ENCODE data around the gene PNMA8A. TPM values are rescaled to one million over a fixed set of nuclear protein-coding genes. Genes with fewer than 3 reads are reported as not detected.

Gene PNMA8A
- total and polyA plus RNA-seq, 10 of the 15 experiments (the other 5 are each of a cell fraction or from before 2014, with no cell fraction given): 0.02 to 0.28 (median 0.16) TPM

DNA sequence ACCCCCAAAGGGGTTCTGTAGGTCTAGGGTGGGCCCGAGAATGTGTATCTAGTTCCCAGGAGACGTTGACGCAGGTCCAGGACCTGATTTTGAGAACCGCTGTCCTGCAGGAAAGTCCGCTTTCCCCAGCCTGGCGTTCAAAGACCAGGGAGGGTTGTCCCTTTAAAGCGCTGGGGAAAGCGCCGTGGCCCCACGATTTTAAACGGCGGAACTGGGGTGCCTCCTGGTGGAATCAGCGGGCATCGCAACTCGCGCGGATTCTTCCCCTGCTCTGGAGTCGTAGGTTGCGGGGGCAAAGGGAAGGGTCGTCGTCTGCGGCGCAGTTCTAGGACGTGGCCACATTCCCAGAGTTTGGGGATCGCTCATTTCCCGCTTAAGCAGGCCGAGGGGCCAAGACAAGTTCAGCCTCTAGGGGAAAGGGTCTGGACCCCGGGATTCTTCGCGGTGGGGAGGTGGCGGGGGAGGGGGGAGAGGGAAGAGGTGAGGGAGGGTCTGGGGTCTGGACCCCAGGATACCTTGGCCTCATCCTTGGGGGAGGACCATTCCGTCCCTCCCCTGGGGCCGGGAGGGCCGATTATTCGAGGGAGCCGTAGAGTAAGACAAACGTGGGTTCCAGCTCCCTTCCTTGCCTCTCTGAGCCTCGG is 16.6 kb upstream of the PNMA8A start (continued):
- TF ChIP-seq FOS (IDR thresholded peaks at IDR 0.05; ENCODE audit: borderline replicate concordance, extremely low read depth, insufficient read length): no peak
- TF ChIP-seq HDAC6 (IDR thresholded peaks at IDR 0.05; ENCODE audit: unreplicated experiment): no peak
- no peak for TF ChIP-seq BRCA1 (IDR thresholded peaks at IDR 0.05; ENCODE audit: low read depth, low read length)
- no peak for TF ChIP-seq ZNF207 (IDR thresholded peaks at IDR 0.05; ENCODE audit: borderline replicate concordance)
- no peak for TF ChIP-seq CHD4 (IDR thresholded peaks at IDR 0.05)
- no peak for TF ChIP-seq TARDBP (IDR thresholded peaks at IDR 0.05; ENCODE audit: borderline replicate concordance)
- TF ChIP-seq, protein P1, sequence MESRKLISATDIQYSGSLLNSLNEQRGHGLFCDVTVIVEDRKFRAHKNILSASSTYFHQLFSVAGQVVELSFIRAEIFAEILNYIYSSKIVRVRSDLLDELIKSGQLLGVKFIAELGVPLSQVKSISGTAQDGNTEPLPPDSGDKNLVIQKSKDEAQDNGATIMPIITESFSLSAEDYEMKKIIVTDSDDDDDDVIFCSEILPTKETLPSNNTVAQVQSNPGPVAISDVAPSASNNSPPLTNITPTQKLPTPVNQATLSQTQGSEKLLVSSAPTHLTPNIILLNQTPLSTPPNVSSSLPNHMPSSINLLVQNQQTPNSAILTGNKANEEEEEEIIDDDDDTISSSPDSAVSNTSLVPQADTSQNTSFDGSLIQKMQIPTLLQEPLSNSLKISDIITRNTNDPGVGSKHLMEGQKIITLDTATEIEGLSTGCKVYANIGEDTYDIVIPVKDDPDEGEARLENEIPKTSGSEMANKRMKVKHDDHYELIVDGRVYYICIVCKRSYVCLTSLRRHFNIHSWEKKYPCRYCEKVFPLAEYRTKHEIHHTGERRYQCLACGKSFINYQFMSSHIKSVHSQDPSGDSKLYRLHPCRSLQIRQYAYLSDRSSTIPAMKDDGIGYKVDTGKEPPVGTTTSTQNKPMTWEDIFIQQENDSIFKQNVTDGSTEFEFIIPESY (IDR thresholded peaks at IDR 0.05): no peak
- 0 out of 3 replicates have a peak, but pooled peaks have one; percentile 40 for TF ChIP-seq POU2F2 (IDR thresholded peaks at IDR 0.05; ENCODE audit: borderline replicate concordance, low read depth, low read length)
- TF ChIP-seq FOXK2 (IDR thresholded peaks at IDR 0.05): no peak
- no peak for TF ChIP-seq HDGF (IDR thresholded peaks at IDR 0.05)
- no peak for TF ChIP-seq TCF7 (IDR thresholded peaks at IDR 0.05; ENCODE audit: borderline replicate concordance)
- TF ChIP-seq SMC3 (IDR thresholded peaks at IDR 0.05; ENCODE audit: borderline replicate concordance, low read length): peak; percentile 91
- TF ChIP-seq ASH2L (IDR thresholded peaks at IDR 0.05; ENCODE audit: borderline replicate concordance, low read depth): no peak
- TF ChIP-seq RAD21 (IDR thresholded peaks at IDR 0.05; ENCODE audit: insufficient read depth, low read depth, low read length): peak; percentile 97
- no peak for TF ChIP-seq PML (IDR thresholded peaks at IDR 0.05; ENCODE audit: low read length)
- no peak for TF ChIP-seq MXI1 (IDR thresholded peaks at IDR 0.05; ENCODE audit: low read depth, low read length)
- TF ChIP-seq MEF2A (IDR thresholded peaks at IDR 0.05; ENCODE audit: insufficient read depth, low read depth, low read length): no peak
- TF ChIP-seq SP1 (IDR thresholded peaks at IDR 0.05; ENCODE audit: low read depth, low read length): no peak
- no peak for TF ChIP-seq GATAD2B (conservative IDR thresholded peaks at IDR 0.05; ENCODE audit: low read depth)
- TF ChIP-seq ZNF24 (IDR thresholded peaks at IDR 0.05): no peak
- TF ChIP-seq ESRRA (IDR thresholded peaks at IDR 0.05; ENCODE audit: low read length): no peak
- peak; percentile 65 for TF ChIP-seq YY1 (IDR thresholded peaks at IDR 0.05; ENCODE audit: low read depth, low read length)
- TF ChIP-seq SUPT20H (IDR thresholded peaks at IDR 0.05; ENCODE audit: borderline replicate concordance, control insufficient read depth, low read depth, low read length): no peak
- peak; percentile 24; the same call in 1 of the 2 replicates for TF ChIP-seq RUNX3 (IDR thresholded peaks at IDR 0.05; ENCODE audit: low read length)
- TF ChIP-seq, protein P2, sequence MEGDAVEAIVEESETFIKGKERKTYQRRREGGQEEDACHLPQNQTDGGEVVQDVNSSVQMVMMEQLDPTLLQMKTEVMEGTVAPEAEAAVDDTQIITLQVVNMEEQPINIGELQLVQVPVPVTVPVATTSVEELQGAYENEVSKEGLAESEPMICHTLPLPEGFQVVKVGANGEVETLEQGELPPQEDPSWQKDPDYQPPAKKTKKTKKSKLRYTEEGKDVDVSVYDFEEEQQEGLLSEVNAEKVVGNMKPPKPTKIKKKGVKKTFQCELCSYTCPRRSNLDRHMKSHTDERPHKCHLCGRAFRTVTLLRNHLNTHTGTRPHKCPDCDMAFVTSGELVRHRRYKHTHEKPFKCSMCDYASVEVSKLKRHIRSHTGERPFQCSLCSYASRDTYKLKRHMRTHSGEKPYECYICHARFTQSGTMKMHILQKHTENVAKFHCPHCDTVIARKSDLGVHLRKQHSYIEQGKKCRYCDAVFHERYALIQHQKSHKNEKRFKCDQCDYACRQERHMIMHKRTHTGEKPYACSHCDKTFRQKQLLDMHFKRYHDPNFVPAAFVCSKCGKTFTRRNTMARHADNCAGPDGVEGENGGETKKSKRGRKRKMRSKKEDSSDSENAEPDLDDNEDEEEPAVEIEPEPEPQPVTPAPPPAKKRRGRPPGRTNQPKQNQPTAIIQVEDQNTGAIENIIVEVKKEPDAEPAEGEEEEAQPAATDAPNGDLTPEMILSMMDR (IDR thresholded peaks at IDR 0.05 in 2 of 3, conservative IDR thresholded peaks at IDR 0.05 in 1 of 3; ENCODE audit: control insufficient read depth in 2 of 3, extremely low read depth in 1 of 3, insufficient read depth in 1 of 3, low read depth in 3 of 3, low read length in 3 of 3): peak; percentile 89 to 94 (median 91)

Data from GM12878 (cell line).